Measurements from ENCODE around the gene OR52W1.

Gene OR52W1

GRCh38 chr11:6199174-6199810, at the start of gene OR52W1:
OR52W1 (plus strand) TSS chr11:6199224; CDS start chr11:6199224, 0 bp downstream.
- no peak for DNase-seq

DNA sequence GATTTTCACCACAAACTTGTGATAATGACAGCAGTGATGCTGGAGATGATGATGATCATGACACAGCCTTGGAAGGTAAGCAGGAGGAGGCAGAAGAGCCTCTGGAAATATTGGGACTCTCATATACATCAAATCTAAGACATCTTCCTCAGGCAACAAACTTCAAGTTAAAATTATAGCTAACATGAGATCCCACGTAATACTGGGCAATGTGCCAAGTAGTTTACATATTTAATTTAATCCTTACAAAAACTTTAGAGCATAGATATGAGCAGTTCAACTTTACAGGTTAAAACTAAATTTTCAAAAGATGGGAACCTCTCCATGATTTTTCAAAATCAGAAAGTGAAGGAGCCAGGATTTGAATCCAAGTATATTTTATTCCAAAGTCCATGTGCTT, 47.9 kb upstream of the OR52W1 start:
- no peak for DNase-seq

DNA sequence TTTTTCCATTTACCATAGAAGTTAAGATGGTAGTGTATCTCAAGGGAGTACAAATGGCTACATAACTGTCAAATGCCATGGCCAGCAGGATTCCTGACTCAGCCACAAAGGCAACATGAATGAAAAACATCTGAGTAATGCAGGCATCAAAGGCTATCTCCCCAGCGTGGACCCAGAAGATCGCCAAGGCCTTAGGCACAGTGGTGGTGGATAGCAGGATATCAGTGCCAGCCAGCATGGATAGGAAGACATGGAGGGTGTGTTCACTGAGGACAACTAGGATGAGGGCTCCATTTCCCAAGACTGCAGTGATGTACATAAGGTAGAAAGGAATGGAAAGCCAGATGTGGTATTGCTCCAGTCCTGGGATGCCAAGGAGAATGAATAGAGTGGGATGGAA, 46.9 kb upstream of the OR52W1 start:
- DNase-seq: no peak

GRCh38 chr11:6156628-6157359, 42.2 kb upstream of the OR52W1 start:
- peak; percentile 26 for DNase-seq

DNA sequence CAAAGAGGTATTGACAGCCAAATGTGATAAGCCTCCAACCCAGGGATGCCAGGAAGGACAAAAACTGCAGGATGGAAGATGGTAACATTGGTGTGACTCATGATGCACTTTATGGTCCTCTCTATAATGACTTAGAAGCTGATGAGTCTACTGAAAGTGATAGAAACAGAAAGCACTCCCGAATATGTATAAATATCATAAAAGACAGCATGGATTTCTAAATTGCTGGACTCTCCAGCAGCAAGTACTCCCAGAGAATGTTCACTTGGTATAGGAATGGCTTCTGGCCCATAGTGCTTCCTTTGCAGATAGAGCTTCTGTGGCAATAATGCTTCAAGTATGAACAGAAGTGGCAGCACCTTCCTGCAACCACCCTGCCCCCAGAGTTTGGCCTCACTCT, 28.8 kb upstream of the OR52W1 start, which contains the start of gene OR52B2:
Gene OR52B2, minus strand, starts transcription at position 101 of the 400 bp plus-strand sequence. Its CDS starts 0 bp downstream, at position 101.
- DNase-seq: no peak

DNA sequence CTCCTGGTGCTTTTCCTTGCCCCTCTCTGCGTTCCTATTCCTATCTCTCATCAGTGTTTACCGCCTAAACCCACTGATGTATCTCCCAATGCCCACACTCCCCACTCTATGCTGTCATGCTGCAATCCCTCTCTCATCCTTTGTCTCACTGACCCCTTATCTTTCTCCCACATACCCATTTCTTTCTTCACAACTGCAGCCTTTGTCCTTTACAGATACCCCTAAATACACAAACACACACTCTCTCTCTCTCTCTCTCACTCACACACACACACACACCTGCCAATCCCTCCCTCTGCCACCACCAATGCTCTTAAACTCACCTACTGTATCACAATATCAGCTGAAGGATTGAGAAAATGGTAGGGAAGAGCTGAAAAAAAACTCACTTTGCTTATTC, 23.6 kb upstream of the OR52W1 start:
- no peak for DNase-seq

DNA sequence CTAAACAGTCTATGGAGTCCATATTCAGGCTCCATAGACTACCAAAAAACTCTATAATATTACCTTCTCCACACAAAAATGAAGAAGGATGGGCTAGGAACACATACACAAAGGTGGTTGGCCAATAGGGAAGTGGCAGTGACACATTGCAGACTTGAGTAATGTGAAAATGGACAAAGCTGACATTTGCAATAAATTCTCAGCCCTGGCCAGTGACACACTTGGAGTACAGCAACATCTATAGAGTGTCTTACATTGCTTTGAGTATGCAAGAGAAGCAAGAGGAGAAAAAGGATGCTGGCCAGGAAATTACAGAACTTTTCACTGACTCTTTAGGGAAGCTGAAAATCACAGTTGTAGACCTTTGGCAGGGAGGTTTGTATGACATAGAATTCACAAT, 7.3 kb upstream of the OR52W1 start:
- DNase-seq: no peak

DNA sequence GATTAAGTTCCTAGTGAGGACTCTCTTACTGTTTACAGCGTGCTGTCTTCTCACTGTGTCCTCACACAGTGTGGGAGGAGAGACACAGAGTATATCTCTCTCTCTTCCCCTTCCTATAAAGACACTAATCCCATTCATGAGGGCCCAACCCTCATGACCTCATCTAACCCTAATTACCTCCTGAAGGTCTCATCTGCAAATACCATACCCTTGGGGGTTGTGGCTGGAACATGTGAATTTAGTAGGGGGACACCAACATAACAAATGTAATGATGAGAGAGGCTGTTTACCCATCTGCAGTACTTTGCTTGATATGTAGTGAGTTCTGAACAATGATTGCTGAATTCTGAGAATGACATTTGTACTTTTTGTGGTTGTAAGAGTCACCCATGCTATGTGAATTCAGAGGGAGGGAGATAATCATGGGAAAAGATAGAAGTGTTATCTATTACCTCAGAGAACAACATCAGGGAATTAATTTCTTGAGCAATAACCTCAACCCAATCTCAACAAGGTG, 4.9 kb upstream of the OR52W1 start:
- no peak for DNase-seq

GRCh38 chr11:6196396-6196795, 2.6 kb upstream of the OR52W1 start:
- DNase-seq: no peak

GRCh38 chr11:6197466-6198200, 1.4 kb upstream of the OR52W1 start:
- no peak for DNase-seq

- no peak for DNase-seq
These were observed 2.0 kb downstream of the OR52W1 start for GRCh38 chr11:6200975-6201374.

- DNase-seq: no peak
These were observed 2.5 kb downstream of the OR52W1 start for GRCh38 chr11:6201481-6201880.

GRCh38 chr11:6202041-6202440, 3.0 kb downstream of the OR52W1 start:
- DNase-seq: no peak

DNA sequence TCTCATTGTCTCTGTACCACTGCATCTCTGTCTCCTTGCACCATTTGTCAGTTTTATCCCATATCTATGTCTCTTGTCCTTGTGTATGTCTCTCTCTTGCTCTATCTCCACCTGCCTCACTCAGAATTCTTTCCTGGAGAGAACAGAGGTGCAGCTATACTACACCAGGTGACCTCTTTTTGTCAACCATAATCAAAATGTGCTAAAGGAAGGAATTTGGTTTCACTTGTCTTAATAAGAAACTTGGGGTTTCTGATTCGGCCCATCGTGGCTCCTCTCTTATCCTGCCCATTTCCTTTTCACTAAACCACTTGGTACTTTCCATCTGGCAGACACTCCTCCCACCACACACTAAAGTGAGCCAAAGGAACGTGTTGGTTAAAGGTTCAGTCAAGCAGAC, 4.3 kb downstream of the OR52W1 start:
- DNase-seq: no peak

- no peak for DNase-seq
These were observed 5.7 kb downstream of the OR52W1 start for GRCh38 chr11:6204706-6205105.

- no peak for DNase-seq
These were observed 6.3 kb downstream of the OR52W1 start, which contains the start of gene C11orf42 for GRCh38 chr11:6205366-6205765. C11orf42 (plus strand) TSS chr11:6205557; CDS start chr11:6205616, 59 bp downstream.

- no peak for DNase-seq
These were observed 7.6 kb downstream of the OR52W1 start for GRCh38 chr11:6206456-6207180.

GRCh38 chr11:6209801-6210200, 10.8 kb downstream of the OR52W1 start:
- DNase-seq: no peak

DNA sequence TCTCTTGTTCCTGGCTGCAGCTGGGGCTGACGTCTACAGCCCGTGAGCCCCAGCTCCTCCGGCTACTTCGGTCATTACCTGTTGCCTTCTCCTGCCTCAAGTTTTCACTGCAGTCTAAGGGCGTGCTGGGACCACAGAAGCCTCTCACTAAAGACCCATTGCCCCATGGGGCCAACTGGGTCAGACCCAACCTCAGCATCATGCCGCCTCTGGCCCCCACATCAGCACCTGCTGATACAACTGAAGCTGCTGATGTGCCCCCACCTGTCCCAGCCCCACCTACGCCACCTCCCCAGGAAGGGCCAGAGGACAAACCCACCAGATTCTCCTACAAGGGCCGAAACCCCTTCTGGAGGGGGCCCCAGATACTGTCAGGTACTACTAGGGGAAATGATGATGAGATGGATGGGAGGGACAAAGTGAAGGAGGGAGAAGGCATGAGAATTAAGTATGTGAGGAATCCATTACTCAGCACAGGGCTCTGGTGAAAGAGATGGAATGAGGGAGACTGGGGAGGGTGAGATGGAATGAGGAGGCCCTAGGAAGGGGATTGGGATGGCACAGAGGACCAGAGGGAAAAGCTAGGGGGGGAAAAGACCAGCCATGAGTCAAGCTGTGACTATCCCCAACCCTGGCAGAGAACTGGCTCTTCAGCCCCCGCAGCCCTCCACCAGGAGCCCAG, 11.4 kb downstream of the OR52W1 start:
- DNase-seq: no peak

GRCh38 chr11:6214530-6214929, 15.5 kb downstream of the OR52W1 start:
- no peak for DNase-seq

DNA sequence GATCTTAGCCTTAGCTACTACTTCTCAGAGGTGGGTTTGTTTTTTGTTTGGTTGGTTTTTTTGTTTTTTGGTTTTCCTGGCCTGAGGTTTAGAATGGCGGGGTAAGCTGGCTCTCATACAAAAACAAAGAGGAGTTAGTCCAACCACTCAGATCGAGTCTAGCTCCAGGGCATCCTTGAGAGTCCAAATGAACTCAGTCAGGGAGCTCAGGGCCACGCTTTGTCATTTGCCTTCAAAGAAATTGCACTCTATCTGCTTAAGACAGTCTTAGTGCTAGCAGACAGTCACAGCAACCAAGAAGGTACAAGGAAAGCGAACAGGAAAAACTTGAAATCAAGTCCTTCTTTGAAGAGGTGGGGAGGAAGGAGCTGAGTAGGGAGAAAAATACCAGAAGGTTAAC, 17.5 kb downstream of the OR52W1 start:
- no peak for DNase-seq

- no peak for DNase-seq
These were observed 18.7 kb downstream of the OR52W1 start for GRCh38 chr11:6217722-6218121.

All from DMS53 (cell line).